ENCODE data around the gene GRB10.

DNA sequence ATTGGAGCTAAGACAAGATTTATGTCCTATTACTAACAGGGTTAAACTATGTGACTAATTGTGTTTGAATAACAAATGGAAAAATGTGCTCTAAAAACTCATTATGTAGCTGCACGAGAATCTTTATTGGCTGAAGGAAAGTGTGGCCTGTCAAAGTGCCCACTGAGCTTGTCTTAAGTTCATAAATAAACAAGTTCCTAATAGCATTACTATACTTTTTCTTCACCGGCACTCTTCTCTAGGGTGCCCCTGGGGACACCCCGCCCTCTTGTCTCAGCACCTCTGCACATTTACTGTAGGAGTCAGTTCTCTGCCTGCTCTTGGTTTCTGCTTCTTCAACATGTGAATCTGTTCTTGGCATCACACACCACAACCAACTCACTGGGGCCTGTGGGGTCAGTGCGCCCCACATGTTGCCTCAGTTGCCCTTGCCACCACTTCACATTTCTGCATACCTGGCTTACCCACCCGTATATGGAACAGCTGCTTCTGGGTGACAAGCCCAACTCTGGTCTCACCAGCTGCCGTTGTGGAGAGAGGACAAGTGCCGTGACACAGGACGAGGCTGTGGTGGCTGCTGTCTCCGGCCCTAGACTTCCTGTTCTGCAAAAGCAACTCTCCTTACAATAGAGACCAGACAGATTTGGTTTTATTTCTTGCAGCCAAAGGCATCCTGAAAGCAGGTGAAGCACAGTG lies 121.2 kb downstream of the GRB10 start:
- TF ChIP-seq SMC3 (IDR thresholded peaks at IDR 0.05) (no peak), MAFK (IDR thresholded peaks at IDR 0.05; ENCODE audit: partially characterized antibody) (no peak), HOXA7 (CRISPR knock-in tag; IDR thresholded peaks at IDR 0.05) (no peak), CBX2 (IDR thresholded peaks at IDR 0.05; ENCODE audit: borderline replicate concordance, low read depth) (no peak)
- TF ChIP-seq, protein P1, sequence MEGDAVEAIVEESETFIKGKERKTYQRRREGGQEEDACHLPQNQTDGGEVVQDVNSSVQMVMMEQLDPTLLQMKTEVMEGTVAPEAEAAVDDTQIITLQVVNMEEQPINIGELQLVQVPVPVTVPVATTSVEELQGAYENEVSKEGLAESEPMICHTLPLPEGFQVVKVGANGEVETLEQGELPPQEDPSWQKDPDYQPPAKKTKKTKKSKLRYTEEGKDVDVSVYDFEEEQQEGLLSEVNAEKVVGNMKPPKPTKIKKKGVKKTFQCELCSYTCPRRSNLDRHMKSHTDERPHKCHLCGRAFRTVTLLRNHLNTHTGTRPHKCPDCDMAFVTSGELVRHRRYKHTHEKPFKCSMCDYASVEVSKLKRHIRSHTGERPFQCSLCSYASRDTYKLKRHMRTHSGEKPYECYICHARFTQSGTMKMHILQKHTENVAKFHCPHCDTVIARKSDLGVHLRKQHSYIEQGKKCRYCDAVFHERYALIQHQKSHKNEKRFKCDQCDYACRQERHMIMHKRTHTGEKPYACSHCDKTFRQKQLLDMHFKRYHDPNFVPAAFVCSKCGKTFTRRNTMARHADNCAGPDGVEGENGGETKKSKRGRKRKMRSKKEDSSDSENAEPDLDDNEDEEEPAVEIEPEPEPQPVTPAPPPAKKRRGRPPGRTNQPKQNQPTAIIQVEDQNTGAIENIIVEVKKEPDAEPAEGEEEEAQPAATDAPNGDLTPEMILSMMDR (IDR thresholded peaks at IDR 0.05), result no peak
- TF ChIP-seq, protein P2, sequence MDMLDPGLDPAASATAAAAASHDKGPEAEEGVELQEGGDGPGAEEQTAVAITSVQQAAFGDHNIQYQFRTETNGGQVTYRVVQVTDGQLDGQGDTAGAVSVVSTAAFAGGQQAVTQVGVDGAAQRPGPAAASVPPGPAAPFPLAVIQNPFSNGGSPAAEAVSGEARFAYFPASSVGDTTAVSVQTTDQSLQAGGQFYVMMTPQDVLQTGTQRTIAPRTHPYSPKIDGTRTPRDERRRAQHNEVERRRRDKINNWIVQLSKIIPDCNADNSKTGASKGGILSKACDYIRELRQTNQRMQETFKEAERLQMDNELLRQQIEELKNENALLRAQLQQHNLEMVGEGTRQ (IDR thresholded peaks at IDR 0.05), result no peak

Data from A549 (cell line).